GM12892 (cell line): ENCODE data around the gene ATP2C1.

ENCODE experiments used
- POLR2A ChIP-seq: IDR thresholded peaks from 2 replicates; pipeline ENCODE4 v1.6.1; 2011; ENCODE audit warnings: low read depth, low read length, control low read depth
- TAF1 ChIP-seq: IDR thresholded peaks from 2 replicates; pipeline ENCODE4 v1.6.1; 2011; ENCODE audit warnings: low read depth, mild to moderate bottlenecking, control low read depth, low read length, borderline replicate concordance

DNA sequence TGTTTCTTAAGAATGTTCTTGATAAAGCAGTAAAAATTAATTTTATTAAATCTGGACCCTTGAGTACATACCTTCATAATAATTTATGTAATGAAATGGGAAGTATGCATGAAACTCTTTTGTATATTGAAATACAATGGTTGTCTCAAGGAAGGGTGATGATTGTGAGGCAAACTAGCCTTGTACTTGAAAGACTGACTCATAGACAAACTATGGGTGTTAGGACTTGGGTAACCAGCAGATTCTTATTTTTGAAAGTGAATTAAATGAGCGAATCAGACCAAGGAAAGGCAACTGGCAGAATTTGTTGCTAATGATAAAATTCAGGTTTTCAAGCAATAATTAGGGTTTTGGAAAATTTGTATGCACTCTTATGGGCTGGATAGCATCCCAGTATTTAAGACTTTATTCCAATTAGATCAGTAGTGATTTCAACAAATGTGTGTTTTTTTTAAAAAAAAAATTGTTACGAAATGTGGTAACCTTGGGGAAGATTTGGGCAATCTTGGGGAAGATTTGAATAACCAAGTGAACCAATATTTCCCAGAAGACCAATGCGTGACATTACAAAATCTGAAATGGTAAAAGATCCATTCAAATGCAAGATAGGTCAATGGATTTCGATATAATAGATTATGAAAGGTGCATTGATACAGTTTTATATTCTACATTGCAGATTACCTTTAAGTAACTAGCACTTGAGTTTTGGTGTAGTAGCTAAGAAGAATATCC lies 42.0 kb downstream of the ATP2C1 start:
- TF ChIP-seq TAF1 (no peak), POLR2A (no peak)
